ENCODE data around the gene SLC12A1. TPM values are rescaled to one million over a fixed set of nuclear protein-coding genes. Genes with fewer than 3 reads are reported as not detected.

Gene SLC12A1
- total RNA-seq, 2 donors from 2014 or later, result not detected

DNA sequence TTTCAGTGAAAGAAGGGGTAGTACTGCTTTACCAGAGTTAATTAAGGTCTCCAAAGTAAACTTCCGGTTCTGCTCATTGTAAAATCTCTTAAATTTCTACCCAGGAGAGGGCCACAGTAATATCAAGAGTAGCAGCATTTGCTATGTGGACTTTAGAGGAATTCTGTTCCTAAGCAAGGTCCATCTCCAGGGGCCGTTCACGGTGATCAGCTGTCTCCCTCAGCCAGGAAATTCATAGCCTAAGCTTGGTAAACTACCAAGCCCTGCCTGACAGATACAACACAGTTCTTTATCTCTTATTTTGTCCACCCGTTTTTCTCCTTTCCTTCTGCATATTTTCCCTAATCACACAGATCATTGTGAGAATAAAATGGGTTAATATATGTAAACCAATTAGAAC, 127.4 kb downstream of the SLC12A1 start:
- Histone ChIP-seq H3K9me3 (no peaks in the 10 kb centered on the region), H3K27ac (no peak overlapping the region), H3K36me3 (no peaks in the 10 kb centered on the region), H3K4me3 (no peak overlapping the region), H3K27me3 (replicated peaks; ENCODE audit: insufficient read depth) (no peaks in the 10 kb centered on the region), H3K4me1 (replicated peaks) (no peaks in the 10 kb centered on the region)
- DNase-seq (ENCODE audit: low spot score), result no peak
- intact Hi-C loops (cut with DNase I), result no loop called here
- TF ChIP-seq, protein P1, sequence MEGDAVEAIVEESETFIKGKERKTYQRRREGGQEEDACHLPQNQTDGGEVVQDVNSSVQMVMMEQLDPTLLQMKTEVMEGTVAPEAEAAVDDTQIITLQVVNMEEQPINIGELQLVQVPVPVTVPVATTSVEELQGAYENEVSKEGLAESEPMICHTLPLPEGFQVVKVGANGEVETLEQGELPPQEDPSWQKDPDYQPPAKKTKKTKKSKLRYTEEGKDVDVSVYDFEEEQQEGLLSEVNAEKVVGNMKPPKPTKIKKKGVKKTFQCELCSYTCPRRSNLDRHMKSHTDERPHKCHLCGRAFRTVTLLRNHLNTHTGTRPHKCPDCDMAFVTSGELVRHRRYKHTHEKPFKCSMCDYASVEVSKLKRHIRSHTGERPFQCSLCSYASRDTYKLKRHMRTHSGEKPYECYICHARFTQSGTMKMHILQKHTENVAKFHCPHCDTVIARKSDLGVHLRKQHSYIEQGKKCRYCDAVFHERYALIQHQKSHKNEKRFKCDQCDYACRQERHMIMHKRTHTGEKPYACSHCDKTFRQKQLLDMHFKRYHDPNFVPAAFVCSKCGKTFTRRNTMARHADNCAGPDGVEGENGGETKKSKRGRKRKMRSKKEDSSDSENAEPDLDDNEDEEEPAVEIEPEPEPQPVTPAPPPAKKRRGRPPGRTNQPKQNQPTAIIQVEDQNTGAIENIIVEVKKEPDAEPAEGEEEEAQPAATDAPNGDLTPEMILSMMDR (IDR thresholded peaks at IDR 0.05), result no peak
- no peak for TF ChIP-seq POLR2A (IDR thresholded peaks at IDR 0.05)
- no peak for TF ChIP-seq POLR2AphosphoS5 (IDR thresholded peaks at IDR 0.05)
- 17% methylated on average over 4 of the region's 4 CpGs for WGBS

DNA sequence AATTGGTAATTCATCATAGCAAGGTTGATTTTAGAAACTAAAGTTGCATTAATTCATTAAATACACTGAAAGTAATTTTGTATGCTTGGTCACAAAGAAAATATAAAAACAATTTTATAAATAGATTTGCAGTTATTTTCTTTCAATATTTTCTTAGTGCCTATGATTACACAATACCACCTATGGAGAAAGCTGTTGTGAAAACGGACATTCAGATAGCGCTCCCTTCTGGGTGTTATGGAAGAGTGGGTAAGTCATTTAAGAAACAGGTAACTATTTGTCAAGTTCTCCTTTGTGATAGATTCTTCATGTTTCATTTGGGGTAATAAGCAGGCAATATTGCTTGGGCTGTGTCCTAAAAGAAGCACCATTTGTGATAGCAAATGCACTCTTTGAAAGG, 128.2 kb downstream of the SLC12A1 start:
- Histone ChIP-seq H3K4me3 (no peak overlapping the region), H3K27ac (no peak overlapping the region), H3K4me1 (replicated peaks) (no peaks in the 10 kb centered on the region), H3K27me3 (replicated peaks; ENCODE audit: insufficient read depth) (no peaks in the 10 kb centered on the region), H3K9me3 (no peaks in the 10 kb centered on the region), H3K36me3 (no peaks in the 10 kb centered on the region)
- WGBS, result 72% methylated on average over 2 of the region's 2 CpGs
- intact Hi-C loops (cut with DNase I), result no loop called here
- TF ChIP-seq, protein P1 (IDR thresholded peaks at IDR 0.05), result no peak
- TF ChIP-seq POLR2AphosphoS5 (IDR thresholded peaks at IDR 0.05), result no peak
- DNase-seq (ENCODE audit: low spot score), result no peak

DNA sequence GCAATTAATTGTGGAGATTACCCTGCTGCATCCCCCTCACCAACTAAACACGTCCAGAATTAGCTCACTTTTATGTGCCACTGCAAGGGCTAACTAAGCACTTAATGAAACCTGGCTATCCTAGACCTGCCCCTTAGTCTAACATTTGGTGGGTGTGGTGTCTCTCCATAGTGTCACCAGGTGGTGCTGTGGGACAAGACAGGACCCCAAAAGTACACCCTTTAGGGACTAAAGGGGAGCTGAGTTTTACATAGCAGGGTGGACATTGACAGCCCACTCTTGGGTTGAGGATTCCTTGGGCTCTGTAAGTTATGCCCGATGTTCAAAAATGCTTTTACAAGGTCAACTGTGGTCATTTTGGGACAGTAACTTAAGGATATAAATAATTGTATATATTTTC, 130.8 kb downstream of the SLC12A1 start:
- Histone ChIP-seq H3K4me3 (no peak overlapping the region), H3K27ac (no peak overlapping the region), H3K27me3 (replicated peaks; ENCODE audit: insufficient read depth) (no peaks in the 10 kb centered on the region), H3K4me1 (replicated peaks) (no peaks in the 10 kb centered on the region), H3K36me3 (no peaks in the 10 kb centered on the region), H3K9me3 (no peaks in the 10 kb centered on the region)
- TF ChIP-seq POLR2AphosphoS5 (IDR thresholded peaks at IDR 0.05) (no peak), POLR2A (IDR thresholded peaks at IDR 0.05) (no peak)
- TF ChIP-seq, protein P1 (IDR thresholded peaks at IDR 0.05), result no peak
- WGBS, result 64% methylated on average over 2 of the region's 2 CpGs
- DNase-seq (ENCODE audit: low spot score), result no peak
- intact Hi-C loops (cut with DNase I), result no loop called here

DNA sequence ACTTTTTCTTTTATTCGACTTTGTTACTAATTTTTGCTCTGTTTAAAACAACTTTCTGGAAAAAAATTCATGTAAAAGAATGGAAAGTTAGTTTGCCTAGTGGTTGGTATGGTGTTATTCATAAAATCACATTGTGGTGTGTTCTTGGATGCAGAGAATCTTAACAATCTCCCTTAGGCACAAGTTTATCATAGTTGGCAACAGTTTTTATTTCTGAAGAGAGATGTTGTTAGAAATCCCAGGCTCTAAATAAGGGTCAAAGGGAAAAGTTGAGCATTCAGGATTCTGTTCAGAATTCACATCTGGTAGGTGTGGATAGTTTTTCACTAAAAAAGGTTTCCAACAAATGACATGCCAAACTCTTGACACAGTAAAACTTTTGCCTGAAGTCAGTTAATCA, 131.5 kb downstream of the SLC12A1 start:
- Histone ChIP-seq H3K4me3 (no peak overlapping the region), H3K27ac (no peak overlapping the region), H3K9me3 (no peaks in the 10 kb centered on the region), H3K4me1 (replicated peaks) (no peaks in the 10 kb centered on the region), H3K36me3 (no peaks in the 10 kb centered on the region), H3K27me3 (replicated peaks; ENCODE audit: insufficient read depth) (no peaks in the 10 kb centered on the region)
- intact Hi-C loops (cut with DNase I), result no loop called here
- TF ChIP-seq POLR2AphosphoS5 (IDR thresholded peaks at IDR 0.05), result no peak
- TF ChIP-seq POLR2A (IDR thresholded peaks at IDR 0.05), result no peak
- TF ChIP-seq, protein P1 (IDR thresholded peaks at IDR 0.05), result no peak
- no peak for DNase-seq (ENCODE audit: low spot score)
- WGBS, result 74% methylated on average over 1 of the region's 1 CpG

DNA sequence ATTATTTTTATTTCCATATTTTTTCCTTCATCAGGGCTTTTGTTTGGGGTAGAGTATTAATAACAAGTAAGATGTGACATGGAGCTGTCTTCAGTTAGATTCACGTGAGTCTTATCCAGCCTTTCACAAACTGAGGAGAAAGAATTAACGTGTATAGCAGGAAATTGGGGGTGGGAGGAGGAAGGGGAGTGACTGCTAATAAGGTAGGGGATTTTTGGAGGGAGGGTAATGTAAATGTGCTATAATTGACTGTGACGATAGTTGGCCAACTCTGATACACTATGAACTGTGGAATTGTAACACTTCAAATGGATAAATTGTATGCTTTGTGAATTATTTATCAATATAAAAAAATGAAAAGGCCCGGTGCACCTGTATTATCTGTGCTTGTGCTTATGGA, 134.0 kb downstream of the SLC12A1 start:
- H3K36me3 ChIP-seq, result no peaks in the 10 kb centered on the region

More for the DNA sequence above, 134.0 kb downstream of the SLC12A1 start:
- no peaks in the 10 kb centered on the region for H3K27me3 ChIP-seq (replicated peaks; ENCODE audit: insufficient read depth)
- H3K27ac ChIP-seq, result no peak overlapping the region
- H3K9me3 ChIP-seq, result no peaks in the 10 kb centered on the region
- TF ChIP-seq, protein P1 (IDR thresholded peaks at IDR 0.05), result no peak
- TF ChIP-seq POLR2AphosphoS5 (IDR thresholded peaks at IDR 0.05) (no peak), POLR2A (IDR thresholded peaks at IDR 0.05) (no peak)
- H3K4me1 ChIP-seq (replicated peaks), result no peaks in the 10 kb centered on the region
- H3K4me3 ChIP-seq, result no peak overlapping the region
- intact Hi-C loops (cut with DNase I), result no loop called here
- DNase-seq (ENCODE audit: low spot score), result no peak
- 82% methylated on average over 4 of the region's 4 CpGs for WGBS
